SK-MEL-5 (cell line): Measurements from ENCODE around the gene TAF6. TPM values are rescaled to one million over a fixed set of nuclear protein-coding genes. Genes with fewer than 3 reads are reported as not detected.

Source experiments
- DNase-seq: peaks from one replicate; pipeline ENCODE4 v3.0.0-alpha.2; 2016; ENCODE audit warnings: low read depth, low spot score
- in situ Hi-C: cut with HindIII; loops from 2 replicates; pipeline ENCODE4 v1.10.0; 2016; ENCODE audit warnings: low sequenced_read_pairs, high pct_unique_total_duplicates, low pct_unique_long_range_greater_than_20kb
- total RNA-seq: library from RNA; depleted of rRNA; stranded (reverse); fragments of >200 nt; shearing (Covaris generic); gene quantifications from 2 replicates; pipeline ENCODE4 v1.2.3, GENCODE V29; 2014

The TAF6 gene
- total RNA-seq, 1 experiment from 2014 or later: 27.3 TPM

DNA sequence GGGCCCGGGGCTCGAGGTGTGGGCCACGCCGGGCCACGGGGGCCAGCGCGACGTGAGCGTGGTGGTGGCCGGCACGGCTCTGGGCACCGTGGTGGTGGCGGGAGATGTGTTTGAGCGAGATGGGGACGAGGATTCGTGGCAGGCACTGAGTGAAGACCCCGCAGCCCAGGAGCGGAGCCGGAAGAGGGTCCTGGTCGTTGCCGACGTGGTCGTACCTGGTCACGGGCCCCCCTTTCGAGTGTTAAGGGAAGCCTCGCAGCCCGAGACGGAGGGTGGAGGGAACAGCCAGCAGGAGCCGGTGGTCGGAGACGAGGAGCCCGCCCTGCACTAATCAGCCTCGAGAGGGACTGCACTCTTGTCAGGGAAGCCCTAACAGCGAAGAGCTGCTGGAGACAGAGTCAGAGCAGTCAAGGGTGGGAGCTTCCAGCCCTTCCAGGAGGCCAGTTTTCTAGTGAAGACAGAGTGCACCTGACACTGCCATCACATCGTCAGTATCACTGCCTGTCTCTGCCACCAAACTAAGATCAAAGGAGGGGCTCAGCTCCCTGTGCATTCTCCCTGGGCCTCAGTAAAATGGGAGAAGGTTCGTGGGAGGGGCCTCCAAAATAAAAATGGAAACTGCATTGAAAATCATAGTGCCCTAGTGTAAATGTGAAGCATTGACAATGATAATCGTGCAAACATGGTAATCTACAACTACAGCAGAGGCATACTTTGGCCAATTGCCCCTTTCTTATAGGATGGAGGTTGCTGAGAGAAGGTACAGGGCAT lies 8.9 kb upstream of the TAF6 start:
- in situ Hi-C loops: no loop called here

GRCh38 chr7:100126931-100127865 lies 8.0 kb upstream of the TAF6 start, which contains the start of gene MBLAC1:
TSS of gene MBLAC1 (plus strand) at chr7:100126967. CDS start at chr7:100127396, 429 bp downstream.
- in situ Hi-C loops: no loop called here
- DNase-seq: peak; percentile 93

More for the DNA sequence above, 8.9 kb upstream of the TAF6 start:
- DNase-seq: no peak

- DNase-seq: no peak
- in situ Hi-C loops: no loop called here
Measured at GRCh38 chr7:100126239-100126930, 7.2 kb upstream of the TAF6 start.

DNA sequence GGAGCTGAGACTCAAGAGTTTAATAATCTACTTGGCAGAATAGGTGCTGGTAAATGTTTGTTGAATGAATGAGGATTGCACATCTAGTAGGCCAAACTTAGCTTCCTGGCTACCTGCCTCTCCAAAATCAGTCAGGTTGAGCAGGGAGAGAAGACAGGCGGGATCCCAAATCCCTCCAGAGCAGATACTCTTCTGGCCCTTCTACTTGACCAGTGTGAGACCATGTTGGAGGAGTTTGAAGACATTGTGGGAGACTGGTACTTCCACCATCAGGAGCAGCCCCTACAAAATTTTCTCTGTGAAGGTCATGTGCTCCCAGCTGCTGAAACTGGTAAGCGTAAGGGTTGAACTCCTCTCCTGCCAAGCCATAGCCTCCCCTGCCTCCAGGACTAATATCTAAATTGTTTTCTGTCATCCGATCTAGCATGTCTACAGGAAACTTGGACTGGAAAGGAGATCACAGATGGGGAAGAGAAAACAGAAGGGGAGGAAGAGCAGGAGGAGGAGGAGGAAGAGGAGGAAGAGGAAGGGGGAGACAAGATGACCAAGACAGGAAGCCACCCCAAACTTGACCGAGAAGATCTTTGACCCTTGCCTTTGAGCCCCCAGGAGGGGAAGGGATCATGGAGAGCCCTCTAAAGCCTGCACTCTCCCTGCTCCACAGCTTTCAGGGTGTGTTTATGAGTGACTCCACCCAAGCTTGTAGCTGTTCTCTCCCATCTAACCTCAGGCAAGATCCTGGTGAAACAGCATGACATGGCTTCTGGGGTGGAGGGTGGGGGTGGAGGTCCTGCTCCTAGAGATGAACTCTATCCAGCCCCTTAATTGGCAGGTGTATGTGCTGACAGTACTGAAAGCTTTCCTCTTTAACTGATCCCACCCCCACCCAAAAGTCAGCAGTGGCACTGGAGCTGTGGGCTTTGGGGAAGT lies 5.4 kb upstream of the TAF6 start:
- in situ Hi-C loops: no loop called here
- DNase-seq: no peak

DNA sequence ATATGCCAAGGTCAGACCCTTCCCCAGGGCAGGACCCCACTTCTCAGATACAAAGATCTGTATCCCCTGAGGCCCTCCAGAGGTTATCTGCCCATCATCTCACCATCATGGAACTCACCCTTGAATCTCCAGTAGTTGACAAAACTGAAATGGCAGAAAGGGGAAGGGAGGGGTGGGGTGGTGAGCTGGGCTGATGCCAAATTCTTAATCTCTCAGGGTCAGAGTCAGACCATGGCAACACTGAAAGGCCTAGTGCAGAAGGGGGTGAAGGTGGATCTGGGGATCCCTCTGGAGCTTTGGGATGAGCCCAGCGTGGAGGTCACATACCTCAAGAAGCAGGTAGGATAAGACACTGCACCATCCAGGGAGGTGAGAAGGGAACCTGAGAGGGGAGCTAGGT lies 3.4 kb upstream of the TAF6 start:
- in situ Hi-C loops: no loop called here
- no peak for DNase-seq

DNA sequence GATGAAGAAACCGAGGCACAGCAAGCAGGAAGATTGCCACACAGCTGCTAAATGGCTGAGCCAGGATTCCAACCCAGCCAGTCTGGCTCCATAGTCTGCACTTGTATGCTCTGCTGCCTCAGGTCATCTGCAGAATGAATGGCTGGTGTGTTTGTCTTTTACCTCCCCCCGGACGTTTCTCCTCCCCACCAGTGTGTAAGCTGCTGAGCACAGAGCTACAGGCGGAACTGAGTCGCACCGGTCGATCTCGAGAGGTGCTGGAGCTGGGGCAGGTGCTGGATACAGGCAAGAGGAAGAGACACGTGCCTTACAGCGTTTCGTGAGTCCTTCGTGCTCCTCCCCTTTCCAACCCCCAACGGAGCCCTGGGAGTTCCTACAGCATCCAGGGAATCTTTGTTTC lies 2.9 kb upstream of the TAF6 start:
- peak; percentile 96 for DNase-seq
- in situ Hi-C loops: no loop called here

DNA sequence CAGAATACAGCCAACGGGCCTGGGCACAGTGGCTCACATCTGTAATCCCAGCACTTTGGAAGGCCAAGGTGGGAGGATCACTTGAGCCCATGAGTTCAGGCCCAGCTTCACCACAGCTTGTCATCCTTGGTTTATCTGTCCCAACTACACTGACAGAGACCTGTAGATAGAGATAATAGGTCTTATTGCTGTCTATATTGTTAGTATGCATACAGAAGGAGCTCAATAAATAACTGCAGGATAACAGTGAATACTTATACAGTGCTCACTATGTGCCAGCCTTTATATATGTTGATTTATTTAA lies 1.5 kb upstream of the TAF6 start:
- no peak for DNase-seq
- in situ Hi-C loops: no loop called here

DNA sequence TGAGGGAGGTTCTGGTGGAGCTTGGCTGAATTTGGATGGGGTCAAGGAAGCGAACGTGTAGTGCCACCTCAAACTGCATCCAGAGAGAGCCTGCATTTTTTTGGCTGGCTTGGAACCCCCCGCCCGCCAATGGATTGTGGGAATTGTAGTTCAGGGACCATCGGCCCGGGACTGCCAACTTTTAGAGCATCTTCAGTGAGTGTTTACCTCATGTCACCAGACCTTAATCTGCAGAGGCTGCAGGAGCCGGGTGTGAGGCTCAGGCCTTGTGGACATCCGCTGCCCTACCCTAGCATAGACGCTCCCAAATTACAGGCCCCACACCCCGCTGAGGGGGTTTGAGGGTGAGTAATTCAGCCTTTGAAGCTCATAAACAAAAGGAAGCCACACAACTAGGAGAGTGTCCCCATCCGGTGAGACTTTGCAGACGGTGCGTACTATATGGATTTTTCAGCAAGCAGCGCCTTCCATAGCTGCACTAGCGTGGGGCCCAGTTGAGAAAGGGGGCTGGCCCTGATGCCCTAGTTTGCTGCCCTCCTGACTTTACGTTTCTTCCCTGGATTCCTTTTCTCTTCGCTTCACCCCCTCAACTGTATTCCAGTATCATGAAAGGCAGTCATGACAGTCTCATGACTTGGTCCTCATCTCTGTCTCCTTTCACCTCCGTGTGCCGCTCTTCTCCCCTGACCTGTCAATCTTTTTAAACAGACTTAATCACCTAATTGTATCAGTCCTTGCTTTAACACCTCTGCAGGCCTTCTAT lies 993 bp upstream of the TAF6 start:
- DNase-seq: peak; percentile 86
- in situ Hi-C loops: no loop called here

- peak; percentile 67 for DNase-seq
Measured at GRCh38 chr7:100118388-100119071, 628 bp downstream of the TAF6 start.

GRCh38 chr7:100115026-100115425 lies 4.1 kb downstream of the TAF6 start:
- in situ Hi-C loops: no loop called here

More at GRCh38 chr7:100118388-100119071, 628 bp downstream of the TAF6 start:
- in situ Hi-C loops: no loop called here

DNA sequence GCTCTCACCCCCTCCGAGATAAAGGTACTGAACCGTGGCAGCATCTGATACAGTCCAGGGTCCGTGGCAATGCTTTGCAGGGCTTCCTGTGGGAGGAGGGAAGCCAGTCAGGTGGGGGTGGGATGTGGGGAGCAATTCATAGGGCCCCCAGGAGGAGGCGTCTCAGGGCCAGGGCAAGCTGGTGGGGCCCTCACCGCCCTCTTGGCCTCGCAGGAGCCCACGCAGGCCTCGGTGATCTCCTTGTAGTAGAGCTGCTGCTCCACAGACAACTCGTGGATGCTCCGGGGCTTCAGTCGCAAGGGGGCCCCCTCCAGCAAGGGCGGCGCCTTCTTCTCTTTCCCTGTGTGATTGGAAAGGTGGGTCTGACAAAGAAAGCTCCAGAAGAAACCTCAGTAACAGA lies 7.2 kb downstream of the TAF6 start:
- no peak for DNase-seq
- in situ Hi-C loops: no loop called here

More at GRCh38 chr7:100115026-100115425, 4.1 kb downstream of the TAF6 start:
- DNase-seq: no peak

DNA sequence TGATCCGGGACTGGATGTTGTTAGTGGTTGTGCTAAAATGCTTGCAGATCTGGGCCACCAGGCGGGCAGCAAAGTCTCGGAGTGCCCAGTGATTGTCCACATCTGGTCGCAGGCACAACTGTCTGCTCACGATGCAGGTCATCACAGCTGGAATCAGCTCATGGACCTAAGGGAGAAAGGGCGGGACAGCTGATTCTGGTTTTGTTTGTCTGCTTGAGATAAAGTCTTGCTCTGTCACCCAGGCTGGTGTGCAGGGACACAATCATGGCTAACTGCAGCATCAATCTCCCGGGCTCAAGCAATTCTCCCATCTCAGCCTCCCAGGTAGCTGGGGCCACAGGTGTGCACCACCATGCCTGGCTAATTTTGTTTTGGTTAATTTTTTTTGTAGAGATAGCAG lies 8.0 kb downstream of the TAF6 start:
- in situ Hi-C loops: no loop called here
- DNase-seq: no peak

- in situ Hi-C loops: no loop called here
Measured at GRCh38 chr7:100109521-100110163, 9.5 kb downstream of the TAF6 start.

GRCh38 chr7:100107890-100108289 lies 11.3 kb downstream of the TAF6 start:
- in situ Hi-C loops: no loop called here
- DNase-seq: no peak

More at GRCh38 chr7:100109521-100110163, 9.5 kb downstream of the TAF6 start:
- DNase-seq: no peak

DNA sequence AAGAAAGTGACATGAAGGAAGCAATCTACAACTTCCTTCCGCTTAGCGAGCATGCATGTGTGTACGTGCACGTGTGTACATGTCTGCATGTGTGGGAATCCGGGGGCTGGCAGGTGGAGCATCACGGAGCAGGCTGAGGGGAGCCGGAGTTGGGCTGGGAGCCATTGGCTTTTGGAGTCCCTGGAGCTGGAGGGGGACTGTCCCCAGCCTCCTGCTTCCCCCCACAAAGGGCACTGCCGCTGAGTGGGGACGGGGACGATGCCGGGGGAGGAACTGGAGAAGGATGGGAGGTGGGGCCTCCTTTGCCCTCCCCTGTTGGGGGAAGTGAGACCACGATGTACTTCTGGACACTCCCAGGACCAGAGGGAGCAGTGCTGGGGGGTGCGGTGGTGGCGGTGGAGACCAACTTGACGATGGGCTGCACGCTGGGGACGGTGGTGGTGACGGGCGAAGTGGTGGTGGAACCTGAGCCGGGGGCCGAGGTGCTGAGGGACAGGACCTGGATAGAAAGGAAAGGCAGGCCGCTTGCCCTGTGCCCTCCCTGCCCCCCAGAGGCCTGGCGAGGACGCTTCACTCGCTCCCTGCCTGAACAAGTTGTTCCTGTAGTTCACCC lies 11.9 kb downstream of the TAF6 start:
- in situ Hi-C loops: no loop called here
- DNase-seq: no peak
